OCI-LY7 (cell line): ENCODE data around the gene KAT2B. TPM values are rescaled to one million over a fixed set of nuclear protein-coding genes. Genes with fewer than 3 reads are reported as not detected.

Experiments
- BruUV-seq: library from RNA; stranded (reverse); fragments of 400-500 nt; replicated peaks from 2 replicates; lab custom pipeline; 2021; lab: Mats Ljungman, UMichigan
- CTCF ChIA-PET: fragments of 300-600 bp; sonication (Branson Sonifier 250); formaldehyde crosslinking; loops from one replicate; lab custom pipeline; 2022; ENCODE audit warnings: antibody characterized with exemption; ENCODE audit not compliant: unreplicated experiment; lab: Charles Lee
- POLR2A ChIA-PET: fragments of 300-600 bp; sonication (Branson Sonifier 250); formaldehyde crosslinking; loops from one replicate; lab custom pipeline; 2022; ENCODE audit warnings: antibody characterized with exemption; lab: Charles Lee
- DNase-seq: peaks from one replicate; pipeline ENCODE4 v3.0.0-alpha.2; 2015; ENCODE audit warnings: low spot score
- H2AFZ ChIP-seq: fragments of 200-600 bp; sonication (generic), shearing (Covaris generic); 2 replicates; pipeline ENCODE4 v1.6.1; 2014; ENCODE audit warnings: mild to moderate bottlenecking, antibody characterized with exemption, low read length, moderate library complexity
- H3K27ac ChIP-seq: fragments of 200-600 bp; sonication (generic); 2 replicates; pipeline ENCODE4 v1.5.1; 2014; ENCODE audit warnings: mixed run types, low read depth, mild to moderate bottlenecking, moderate library complexity, low read length, inconsistent platforms; ENCODE audit not compliant: poor library complexity, severe bottlenecking
- H3K36me3 ChIP-seq: fragments of 200-600 bp; sonication (generic); 2 replicates; pipeline ENCODE4 v1.6.1; 2014; ENCODE audit warnings: mild to moderate bottlenecking, antibody characterized with exemption, low read length, moderate library complexity, mixed read lengths; ENCODE audit not compliant: insufficient read depth
- H3K4me1 ChIP-seq: fragments of 200-600 bp; sonication (generic); 2 replicates; pipeline ENCODE4 v1.5.1; 2014; ENCODE audit warnings: mild to moderate bottlenecking, low read length; ENCODE audit not compliant: insufficient read depth, poor library complexity, severe bottlenecking
- H3K4me2 ChIP-seq: fragments of 200-600 bp; sonication (generic); 2 replicates; pipeline ENCODE4 v1.6.1; 2014; ENCODE audit warnings: mild to moderate bottlenecking, low read length
- H3K4me3 ChIP-seq: fragments of 200-600 bp; sonication (generic); 2 replicates; pipeline ENCODE4 v1.5.1; 2014; ENCODE audit warnings: mild to moderate bottlenecking, low read depth, low read length; ENCODE audit not compliant: poor library complexity, severe bottlenecking
- H3K79me2 ChIP-seq: fragments of 200-600 bp; sonication (generic); 2 replicates; pipeline ENCODE4 v1.6.1; 2016; ENCODE audit warnings: low read depth, mild to moderate bottlenecking, low read length, moderate library complexity, mixed read lengths; ENCODE audit not compliant: insufficient read depth
- H3K9me2 ChIP-seq: fragments of 200-600 bp; sonication (generic); 2 replicates; pipeline ENCODE4 v1.6.1; 2016; ENCODE audit warnings: mild to moderate bottlenecking, low read length, mixed read lengths; ENCODE audit not compliant: insufficient read depth
- H3K9me3 ChIP-seq: fragments of 200-600 bp; sonication (generic); 2 replicates; pipeline ENCODE4 v1.6.1; 2014; ENCODE audit warnings: mild to moderate bottlenecking, mixed run types, low read length, mixed read lengths
- H4K20me1 ChIP-seq: fragments of 200-600 bp; sonication (generic); 2 replicates; pipeline ENCODE4 v1.6.1; 2014; ENCODE audit warnings: mild to moderate bottlenecking, antibody characterized with exemption, low read length, moderate library complexity, mixed read lengths; ENCODE audit not compliant: insufficient read depth
- EZH2phosphoT487 ChIP-seq: fragments of 200-600 bp; sonication (generic); IDR thresholded peaks from 2 replicates; pipeline ENCODE4 v1.6.1; 2018; ENCODE audit warnings: low read depth, borderline replicate concordance, mild to moderate bottlenecking, mixed run types, antibody characterized with exemption, low read length, moderate library complexity, mixed read lengths
- intact Hi-C: fragments of 100-400 bp; cut with micrococcal nuclease; formaldehyde crosslinking; loops from one replicate; pipeline ENCODE4 v1.10.0; 2022; ENCODE audit not compliant: unreplicated experiment
- total RNA-seq, 2 experiments: library from RNA; depleted of rRNA in 1 of 2; stranded (reverse); fragments of >200 nt in 1 of 2; shearing (Covaris generic) in 1 of 2; gene quantifications; 2 replicates each; pipeline ENCODE4 v1.2.3, GENCODE V29; 2014 to 2022
- TF ChIP-seq, protein P1 (sequence below): fragments of 200-600 bp; sonication (generic); conservative IDR thresholded peaks from 2 replicates; pipeline ENCODE4 v1.5.1; 2014; ENCODE audit warnings: mild to moderate bottlenecking, antibody characterized with exemption, low read length, moderate library complexity, mixed read lengths

Gene KAT2B
- total RNA-seq, 2 experiments from 2014 or later: 24.2 to 32.9 TPM

- intact Hi-C loops: no loop called here
- Histone ChIP-seq H2AFZ (no peak overlapping the region), H3K79me2 (no peaks in the 10 kb centered on the region), H3K36me3 (peaks cover 49% of the 10 kb centered on the region), H3K27ac (no peak overlapping the region), H3K4me3 (no peak overlapping the region), H4K20me1 (no peaks in the 10 kb centered on the region), H3K4me1 (no peaks in the 10 kb centered on the region), H3K9me3 (no peaks in the 10 kb centered on the region), H3K4me2 (no peak overlapping the region), H3K9me2 (no peaks in the 10 kb centered on the region)
- POLR2A ChIA-PET: interaction anchor here (1.1 to 1.5 kb wide), 2 partner anchors 9 to 16 kb away, joined by 4 to 8 read pairs; no protein-coding TSS in a partner anchor
- no peak for TF ChIP-seq EZH2phosphoT487
- TF ChIP-seq, protein P1, sequence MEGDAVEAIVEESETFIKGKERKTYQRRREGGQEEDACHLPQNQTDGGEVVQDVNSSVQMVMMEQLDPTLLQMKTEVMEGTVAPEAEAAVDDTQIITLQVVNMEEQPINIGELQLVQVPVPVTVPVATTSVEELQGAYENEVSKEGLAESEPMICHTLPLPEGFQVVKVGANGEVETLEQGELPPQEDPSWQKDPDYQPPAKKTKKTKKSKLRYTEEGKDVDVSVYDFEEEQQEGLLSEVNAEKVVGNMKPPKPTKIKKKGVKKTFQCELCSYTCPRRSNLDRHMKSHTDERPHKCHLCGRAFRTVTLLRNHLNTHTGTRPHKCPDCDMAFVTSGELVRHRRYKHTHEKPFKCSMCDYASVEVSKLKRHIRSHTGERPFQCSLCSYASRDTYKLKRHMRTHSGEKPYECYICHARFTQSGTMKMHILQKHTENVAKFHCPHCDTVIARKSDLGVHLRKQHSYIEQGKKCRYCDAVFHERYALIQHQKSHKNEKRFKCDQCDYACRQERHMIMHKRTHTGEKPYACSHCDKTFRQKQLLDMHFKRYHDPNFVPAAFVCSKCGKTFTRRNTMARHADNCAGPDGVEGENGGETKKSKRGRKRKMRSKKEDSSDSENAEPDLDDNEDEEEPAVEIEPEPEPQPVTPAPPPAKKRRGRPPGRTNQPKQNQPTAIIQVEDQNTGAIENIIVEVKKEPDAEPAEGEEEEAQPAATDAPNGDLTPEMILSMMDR: no peak
- CTCF ChIA-PET: no interaction called here
- DNase-seq: no peak
- BruUV-seq: no TSS peak
Measured at GRCh38 chr3:20145874-20146273, 105.6 kb downstream of the KAT2B start.

GRCh38 chr3:20146301-20146700 is 106.1 kb downstream of the KAT2B start:
- ChIA-PET CTCF (no interaction called here), POLR2A (interaction anchor here (0.8 to 2.2 kb wide), 3 partner anchors 13 to 790 kb away, joined by 3 to 6 read pairs (median 4); no protein-coding TSS in a partner anchor)
- no peaks in the 10 kb centered on the region for H3K9me3 ChIP-seq
- H3K27ac ChIP-seq: no peak overlapping the region
- no peaks in the 10 kb centered on the region for H3K4me1 ChIP-seq
- H3K79me2 ChIP-seq: no peaks in the 10 kb centered on the region
- no peaks in the 10 kb centered on the region for H3K9me2 ChIP-seq
- no TSS peak for BruUV-seq
- H4K20me1 ChIP-seq: no peaks in the 10 kb centered on the region
- H3K36me3 ChIP-seq: peaks cover 50% of the 10 kb centered on the region
- H2AFZ ChIP-seq: no peak overlapping the region
- H3K4me2 ChIP-seq: no peak overlapping the region
- no peak for DNase-seq
- intact Hi-C loops: no loop called here
- TF ChIP-seq, protein P1: no peak
- TF ChIP-seq EZH2phosphoT487: no peak
- no peak overlapping the region for H3K4me3 ChIP-seq

- Histone ChIP-seq H3K79me2 (no peaks in the 10 kb centered on the region), H2AFZ (no peak overlapping the region), H4K20me1 (no peaks in the 10 kb centered on the region), H3K9me2 (no peaks in the 10 kb centered on the region), H3K9me3 (no peaks in the 10 kb centered on the region), H3K4me3 (no peak overlapping the region), H3K27ac (no peak overlapping the region), H3K4me1 (no peaks in the 10 kb centered on the region), H3K36me3 (peaks cover 52% of the 10 kb centered on the region), H3K4me2 (no peak overlapping the region)
- BruUV-seq: no TSS peak
- ChIA-PET POLR2A (interaction anchor here (0.8 to 2.2 kb wide), 2 partner anchors 14 to 789 kb away, joined by 3 to 6 read pairs; no protein-coding TSS in a partner anchor), CTCF (no interaction called here)
- DNase-seq: no peak
- intact Hi-C loops: no loop called here
- no peak for TF ChIP-seq EZH2phosphoT487
- TF ChIP-seq, protein P1: no peak
Measured at GRCh38 chr3:20147361-20147760, 107.1 kb downstream of the KAT2B start.
